Panc1 (cell line): ENCODE data around the gene SLIT1. TPM values are rescaled to one million over a fixed set of nuclear protein-coding genes. Genes with fewer than 3 reads are reported as not detected.

Source experiments
- ATAC-seq: fragments of 200-7000 bp; cut with Tn5 transposase; 2 replicates; pipeline ENCODE4 v1.9.1; 2020; ENCODE audit warnings: mild to moderate bottlenecking, moderate library complexity
- BruUV-seq: library from RNA; stranded (reverse); fragments of 400-500 nt; replicated peaks from 2 replicates; lab custom pipeline; 2021; lab: Mats Ljungman, UMichigan
- CTCF ChIA-PET: fragments of 300-600 bp; sonication (Branson Sonifier 250); formaldehyde crosslinking; loops from one replicate; lab custom pipeline; 2022; ENCODE audit warnings: antibody characterized with exemption; lab: Charles Lee
- POLR2A ChIA-PET: fragments of 300-600 bp; sonication (Branson Sonifier 250); formaldehyde crosslinking; loops from one replicate; lab custom pipeline; 2022; ENCODE audit warnings: antibody characterized with exemption; lab: Charles Lee
- DNase-seq: peaks from one replicate; pipeline ENCODE4 v3.0.0-alpha.2; 2010; ENCODE audit warnings: low read depth, low spot score
- H3K27ac ChIP-seq: 2 replicates; pipeline ENCODE4 v1.5.1; 2011; ENCODE audit warnings: mild to moderate bottlenecking, low read length, inconsistent platforms
- H3K27me3 ChIP-seq: fragments of 200-500 bp; sonication (Bioruptor generic); 2 replicates; pipeline ENCODE4 v1.6.0; 2014; ENCODE audit warnings: low read length, inconsistent platforms; ENCODE audit not compliant: control insufficient read depth, insufficient read depth
- H3K36me3 ChIP-seq: fragments of 200-500 bp; sonication (Bioruptor generic); 2 replicates; pipeline ENCODE4 v1.5.1; 2014; ENCODE audit warnings: inconsistent platforms, mild to moderate bottlenecking, low read length, moderate library complexity; ENCODE audit not compliant: control insufficient read depth, insufficient read depth
- H3K4me1 ChIP-seq: 2 replicates; pipeline ENCODE4 v1.5.1; 2011; ENCODE audit warnings: inconsistent platforms, mild to moderate bottlenecking, low read length, moderate library complexity; ENCODE audit not compliant: control insufficient read depth, insufficient read depth
- H3K4me3 ChIP-seq, 2 experiments: 2 replicates each; pipeline ENCODE4 v1.5.1; 2011 to 2012; ENCODE audit warnings: low read depth in 2 of 2, low read length in 2 of 2, mild to moderate bottlenecking in 2 of 2, inconsistent platforms in 1 of 2, moderate library complexity in 1 of 2
- H3K9me3 ChIP-seq: fragments of 200-500 bp; sonication (Bioruptor generic); 2 replicates; pipeline ENCODE4 v1.5.1; 2014; ENCODE audit warnings: low read depth, mild to moderate bottlenecking, inconsistent platforms, low read length, moderate library complexity; ENCODE audit not compliant: control insufficient read depth, insufficient read depth
- POLR2AphosphoS5 ChIP-seq: IDR thresholded peaks from 2 replicates; pipeline ENCODE4 v1.6.1; 2012; ENCODE audit warnings: mild to moderate bottlenecking, low read depth, low read length, moderate library complexity
- SIN3A ChIP-seq: IDR thresholded peaks from 2 replicates; pipeline ENCODE4 v1.6.1; 2012; ENCODE audit warnings: low read depth, mild to moderate bottlenecking, low read length, moderate library complexity, borderline replicate concordance; ENCODE audit not compliant: insufficient read depth
- TCF7L2 ChIP-seq: IDR thresholded peaks from 2 replicates; pipeline ENCODE4 v1.6.1; 2011; ENCODE audit warnings: mild to moderate bottlenecking, low read depth, low read length, inconsistent platforms
- in situ Hi-C: cut with HindIII; loops from 2 replicates; pipeline ENCODE4 v1.10.0; 2016; ENCODE audit warnings: low sequenced_read_pairs, low pct_unique_long_range_greater_than_20kb
- intact Hi-C: fragments of 100-400 bp; cut with micrococcal nuclease; formaldehyde crosslinking; loops from one replicate; pipeline ENCODE4 v1.10.0; 2022; ENCODE audit not compliant: unreplicated experiment
- total RNA-seq: library from RNA; stranded (reverse); gene quantifications from one replicate; pipeline ENCODE4 v1.2.1, GENCODE V29; 2021; ENCODE audit not compliant: unreplicated experiment
- TF ChIP-seq, protein P1 (sequence below), 2 experiments: IDR thresholded peaks; 2 replicates each; pipeline ENCODE4 v1.6.1; 2011 to 2012; ENCODE audit warnings: low read depth in 2 of 2, control low read depth in 1 of 2, low read length in 1 of 2, mild to moderate bottlenecking in 1 of 2, moderate library complexity in 1 of 2; ENCODE audit not compliant: insufficient read depth in 1 of 2
- TF ChIP-seq, protein P2 (sequence below): fragments of 450-650 bp; IDR thresholded peaks from 2 replicates; pipeline ENCODE4 v1.5.1; 2017; ENCODE audit warnings: mild to moderate bottlenecking

Gene SLIT1
- total RNA-seq, 1 experiment from 2014 or later, result 2.6 TPM

DNA sequence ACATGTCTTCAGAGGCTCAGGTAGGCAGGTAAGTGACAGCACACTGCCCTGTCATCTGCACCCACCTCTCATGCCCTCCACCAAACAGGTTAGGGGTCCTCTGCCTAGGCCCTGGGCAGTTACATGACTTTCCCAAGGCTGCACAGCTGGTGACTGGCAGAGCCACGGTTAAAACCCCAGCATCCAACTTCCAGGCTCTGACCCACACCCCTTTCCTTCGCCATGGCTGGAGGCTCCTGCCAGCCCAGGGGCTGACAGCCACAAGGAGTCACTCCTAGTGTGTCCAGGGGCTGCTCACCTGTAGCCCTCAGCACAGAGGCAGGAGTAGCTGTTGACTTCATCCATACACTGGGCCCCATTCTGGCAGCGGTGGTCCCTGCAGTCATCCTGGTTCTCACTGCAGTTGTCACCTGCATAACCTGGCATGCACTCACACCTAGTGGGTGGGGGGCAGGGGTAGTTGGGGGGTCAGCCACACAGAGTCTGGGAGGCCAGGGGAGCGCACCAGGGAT, 175.0 kb downstream of the SLIT1 start:
- Histone ChIP-seq H3K4me1 (no peaks in the 10 kb centered on the region), H3K9me3 (peaks cover 8% of the 10 kb centered on the region; the same call in 1 of the 2 replicates), H3K27me3 (no peaks in the 10 kb centered on the region; the same call in 1 of the 2 replicates), H3K4me3 (no peak overlapping the region), H3K36me3 (no peaks in the 10 kb centered on the region), H3K27ac (no peak overlapping the region)
- in situ Hi-C loops (no loop called here), intact Hi-C loops (no loop called here)
- ChIA-PET POLR2A (no interaction called here), CTCF (no interaction called here)
- no peak for ATAC-seq
- TF ChIP-seq, protein P1, sequence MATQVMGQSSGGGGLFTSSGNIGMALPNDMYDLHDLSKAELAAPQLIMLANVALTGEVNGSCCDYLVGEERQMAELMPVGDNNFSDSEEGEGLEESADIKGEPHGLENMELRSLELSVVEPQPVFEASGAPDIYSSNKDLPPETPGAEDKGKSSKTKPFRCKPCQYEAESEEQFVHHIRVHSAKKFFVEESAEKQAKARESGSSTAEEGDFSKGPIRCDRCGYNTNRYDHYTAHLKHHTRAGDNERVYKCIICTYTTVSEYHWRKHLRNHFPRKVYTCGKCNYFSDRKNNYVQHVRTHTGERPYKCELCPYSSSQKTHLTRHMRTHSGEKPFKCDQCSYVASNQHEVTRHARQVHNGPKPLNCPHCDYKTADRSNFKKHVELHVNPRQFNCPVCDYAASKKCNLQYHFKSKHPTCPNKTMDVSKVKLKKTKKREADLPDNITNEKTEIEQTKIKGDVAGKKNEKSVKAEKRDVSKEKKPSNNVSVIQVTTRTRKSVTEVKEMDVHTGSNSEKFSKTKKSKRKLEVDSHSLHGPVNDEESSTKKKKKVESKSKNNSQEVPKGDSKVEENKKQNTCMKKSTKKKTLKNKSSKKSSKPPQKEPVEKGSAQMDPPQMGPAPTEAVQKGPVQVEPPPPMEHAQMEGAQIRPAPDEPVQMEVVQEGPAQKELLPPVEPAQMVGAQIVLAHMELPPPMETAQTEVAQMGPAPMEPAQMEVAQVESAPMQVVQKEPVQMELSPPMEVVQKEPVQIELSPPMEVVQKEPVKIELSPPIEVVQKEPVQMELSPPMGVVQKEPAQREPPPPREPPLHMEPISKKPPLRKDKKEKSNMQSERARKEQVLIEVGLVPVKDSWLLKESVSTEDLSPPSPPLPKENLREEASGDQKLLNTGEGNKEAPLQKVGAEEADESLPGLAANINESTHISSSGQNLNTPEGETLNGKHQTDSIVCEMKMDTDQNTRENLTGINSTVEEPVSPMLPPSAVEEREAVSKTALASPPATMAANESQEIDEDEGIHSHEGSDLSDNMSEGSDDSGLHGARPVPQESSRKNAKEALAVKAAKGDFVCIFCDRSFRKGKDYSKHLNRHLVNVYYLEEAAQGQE (IDR thresholded peaks at IDR 0.05; ENCODE audit: insufficient read depth in 1 of 2, low read depth in 2 of 2, low read length in 1 of 2), result no peak
- TF ChIP-seq TCF7L2, result no peak
- TF ChIP-seq POLR2AphosphoS5, result no peak
- TF ChIP-seq SIN3A, result no peak
- TF ChIP-seq, protein P2, sequence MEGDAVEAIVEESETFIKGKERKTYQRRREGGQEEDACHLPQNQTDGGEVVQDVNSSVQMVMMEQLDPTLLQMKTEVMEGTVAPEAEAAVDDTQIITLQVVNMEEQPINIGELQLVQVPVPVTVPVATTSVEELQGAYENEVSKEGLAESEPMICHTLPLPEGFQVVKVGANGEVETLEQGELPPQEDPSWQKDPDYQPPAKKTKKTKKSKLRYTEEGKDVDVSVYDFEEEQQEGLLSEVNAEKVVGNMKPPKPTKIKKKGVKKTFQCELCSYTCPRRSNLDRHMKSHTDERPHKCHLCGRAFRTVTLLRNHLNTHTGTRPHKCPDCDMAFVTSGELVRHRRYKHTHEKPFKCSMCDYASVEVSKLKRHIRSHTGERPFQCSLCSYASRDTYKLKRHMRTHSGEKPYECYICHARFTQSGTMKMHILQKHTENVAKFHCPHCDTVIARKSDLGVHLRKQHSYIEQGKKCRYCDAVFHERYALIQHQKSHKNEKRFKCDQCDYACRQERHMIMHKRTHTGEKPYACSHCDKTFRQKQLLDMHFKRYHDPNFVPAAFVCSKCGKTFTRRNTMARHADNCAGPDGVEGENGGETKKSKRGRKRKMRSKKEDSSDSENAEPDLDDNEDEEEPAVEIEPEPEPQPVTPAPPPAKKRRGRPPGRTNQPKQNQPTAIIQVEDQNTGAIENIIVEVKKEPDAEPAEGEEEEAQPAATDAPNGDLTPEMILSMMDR, result no peak
- BruUV-seq, result no TSS peak
- no peak for DNase-seq

DNA sequence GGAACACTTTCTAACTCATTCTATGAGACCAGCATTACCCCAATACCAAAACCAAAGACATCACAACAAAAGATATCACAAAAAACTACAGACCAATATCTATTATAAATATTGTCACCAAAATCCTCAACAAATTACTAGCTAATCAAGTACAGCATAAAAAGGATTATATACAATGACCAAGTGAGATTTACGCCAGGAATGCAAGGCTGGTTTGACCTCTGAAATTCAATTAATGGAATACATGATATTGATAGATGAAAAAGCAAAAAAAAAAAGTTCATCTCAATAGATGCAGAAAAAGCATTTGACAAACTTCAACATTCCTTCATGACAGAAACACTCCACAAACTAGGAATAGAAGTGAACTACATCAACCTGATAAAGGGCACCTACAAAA, 178.3 kb downstream of the SLIT1 start:
- DNase-seq (no peak), ATAC-seq (no peak)
- intact Hi-C loops (no loop called here), in situ Hi-C loops (no loop called here)
- POLR2A ChIA-PET, result no interaction called here
- Histone ChIP-seq H3K27me3 (no peaks in the 10 kb centered on the region; the same call in 1 of the 2 replicates), H3K4me1 (no peaks in the 10 kb centered on the region), H3K4me3 (no peak overlapping the region), H3K36me3 (no peaks in the 10 kb centered on the region), H3K27ac (no peak overlapping the region), H3K9me3 (peaks cover 8% of the 10 kb centered on the region; the same call in 1 of the 2 replicates)
- no peak for TF ChIP-seq TCF7L2
- TF ChIP-seq POLR2AphosphoS5, result no peak
- TF ChIP-seq, protein P2, result no peak
- TF ChIP-seq, protein P1 (IDR thresholded peaks at IDR 0.05; ENCODE audit: insufficient read depth in 1 of 2, low read depth in 2 of 2, low read length in 1 of 2), result no peak
- no peak for TF ChIP-seq SIN3A
- no TSS peak for BruUV-seq
- CTCF ChIA-PET, result no interaction called here
